Uterus (tissue), 4 donors: ENCODE measurements around the gene ACBD6. TPM values are rescaled to one million over a fixed set of nuclear protein-coding genes. Genes with fewer than 3 reads are reported as not detected.

ENCODE experiments used
- DNase-seq, 2 donors: peaks; one replicate each; pipeline ENCODE4 v3.0.0-alpha.2; 2019 to 2020
- H3K27ac ChIP-seq, 2 donors: fragments of 200-600 bp; sonication (generic); 1 replicate in 1 of 2; 2 replicates in 1 of 2; pipeline ENCODE4 v1.5.1; 2016 to 2018
- H3K27me3 ChIP-seq, 2 donors: fragments of 200-600 bp; sonication (generic); one replicate each; pipeline ENCODE4 v1.5.1; 2018 to 2019; ENCODE audit warnings: control low read depth in 1 of 2
- H3K36me3 ChIP-seq, 2 donors: fragments of 200-600 bp; sonication (generic); one replicate each; pipeline ENCODE4 v1.5.1; 2019; ENCODE audit warnings: control low read depth in 1 of 2
- H3K4me1 ChIP-seq, 2 donors: fragments of 200-600 bp; sonication (generic); one replicate each; pipeline ENCODE4 v1.5.1; 2018 to 2019; ENCODE audit warnings: control low read depth in 1 of 2
- H3K4me3 ChIP-seq, 2 donors: fragments of 200-600 bp; sonication (generic); 1 replicate in 1 of 2; 2 replicates in 1 of 2; pipeline ENCODE4 v1.5.1; 2018 to 2019; ENCODE audit warnings: mild to moderate bottlenecking in 1 of 2
- H3K9me3 ChIP-seq, 2 donors: fragments of 200-600 bp; sonication (generic); one replicate each; pipeline ENCODE4 v1.5.1; 2019; ENCODE audit warnings: control low read depth in 1 of 2
- CTCF ChIP-seq, 4 experiments: fragments of 200-600 bp in 2 of 4; fragments of 450-650 bp in 2 of 4; sonication (generic) in 2 of 4; IDR thresholded peaks; one replicate each; pipeline ENCODE4 v1.5.1; 2016 to 2019; ENCODE audit warnings: antibody characterized with exemption in 4 of 4, mild to moderate bottlenecking in 2 of 4, moderate library complexity in 1 of 4
- POLR2A ChIP-seq, 2 donors: fragments of 450-650 bp; IDR thresholded peaks; one replicate each; pipeline ENCODE4 v1.6.1; 2016; ENCODE audit warnings: antibody characterized with exemption in 2 of 2, mild to moderate bottlenecking in 1 of 2, moderate library complexity in 1 of 2
- intact Hi-C: fragments of 100-400 bp; cut with DNase I; formaldehyde crosslinking; loops from one replicate; pipeline ENCODE4 v1.15.1; 2023; ENCODE audit warnings: low total_unique reads
- total RNA-seq, 4 donors: library from RNA; depleted of rRNA in 3 of 4; stranded (reverse); fragments of >200 nt in 3 of 4; gene quantifications; one replicate each; pipeline versions ENCODE4 v1.1.0 to v1.2.4, GENCODE V29; 2014 to 2023
- donor health status: DM: yes; HTN: yes; CAD: no.

ACBD6 gene
- total RNA-seq, 4 donors from 2014 or later, result 22.1 to 54.7 (median 39.6) TPM

GRCh38 chr1:180280617-180281016, 221.8 kb downstream of the ACBD6 start:
- no peak for DNase-seq
- TF ChIP-seq CTCF (IDR thresholded peaks at IDR 0.05) (no peak), POLR2A (IDR thresholded peaks at IDR 0.05) (no peak)
- no peaks in the 10 kb centered on the region for H3K27me3 ChIP-seq
- no peaks in the 10 kb centered on the region for H3K36me3 ChIP-seq
- H3K4me3 ChIP-seq, result no peak overlapping the region
- intact Hi-C loops, result no loop called here
- H3K9me3 ChIP-seq, result no peaks in the 10 kb centered on the region
- no peaks in the 10 kb centered on the region for H3K4me1 ChIP-seq
- no peak overlapping the region for H3K27ac ChIP-seq

GRCh38 chr1:180279651-180280050, 222.7 kb downstream of the ACBD6 start:
- Histone ChIP-seq H3K4me3 (no peak overlapping the region), H3K27ac (no peak overlapping the region), H3K36me3 (no peaks in the 10 kb centered on the region), H3K27me3 (no peaks in the 10 kb centered on the region), H3K4me1 (no peaks in the 10 kb centered on the region), H3K9me3 (no peaks in the 10 kb centered on the region)
- TF ChIP-seq CTCF (IDR thresholded peaks at IDR 0.05) (no peak), POLR2A (IDR thresholded peaks at IDR 0.05) (no peak)
- intact Hi-C loops, result no loop called here
- no peak for DNase-seq

- intact Hi-C loops, result no loop called here
- Histone ChIP-seq H3K4me3 (no peak overlapping the region), H3K4me1 (no peaks in the 10 kb centered on the region), H3K27ac (no peak overlapping the region), H3K27me3 (no peaks in the 10 kb centered on the region), H3K9me3 (no peaks in the 10 kb centered on the region), H3K36me3 (no peaks in the 10 kb centered on the region)
- DNase-seq, result no peak
- no peak for TF ChIP-seq CTCF (IDR thresholded peaks at IDR 0.05)
- TF ChIP-seq POLR2A (IDR thresholded peaks at IDR 0.05), result no peak
These were observed 223.6 kb downstream of the ACBD6 start for GRCh38 chr1:180278596-180279395.

- H3K36me3 ChIP-seq, result no peaks in the 10 kb centered on the region
- H3K9me3 ChIP-seq, result no peaks in the 10 kb centered on the region
- no peaks in the 10 kb centered on the region for H3K27me3 ChIP-seq
- no peak overlapping the region for H3K27ac ChIP-seq
- intact Hi-C loops, result no loop called here
- TF ChIP-seq POLR2A (IDR thresholded peaks at IDR 0.05), result no peak
- TF ChIP-seq CTCF (IDR thresholded peaks at IDR 0.05), result no peak
- DNase-seq, result no peak
- no peaks in the 10 kb centered on the region for H3K4me1 ChIP-seq
- no peak overlapping the region for H3K4me3 ChIP-seq
These were observed 224.2 kb downstream of the ACBD6 start for GRCh38 chr1:180278194-180278515.

- intact Hi-C loops, result no loop called here
- Histone ChIP-seq H3K36me3 (no peaks in the 10 kb centered on the region), H3K4me1 (no peaks in the 10 kb centered on the region), H3K27ac (no peak overlapping the region), H3K9me3 (no peaks in the 10 kb centered on the region), H3K27me3 (no peaks in the 10 kb centered on the region), H3K4me3 (no peak overlapping the region)
- TF ChIP-seq CTCF (IDR thresholded peaks at IDR 0.05) (no peak), POLR2A (IDR thresholded peaks at IDR 0.05) (no peak)
- DNase-seq, result no peak
These were observed 224.7 kb downstream of the ACBD6 start for GRCh38 chr1:180277476-180278193.
